Activated naive CD4-positive, alpha-beta T cell treated with anti-CD3 and anti-CD28 coated beads, Interleukin-2, amount 50 U/mL, for 24 hours (primary cell): ENCODE results near the gene AKNA.
"Not testable (repeated sequence)": the region's sequence is repeated elsewhere in the genome, so short reads cannot be mapped to it uniquely, and the experiment has no call there.

ENCODE experiments used
- H3K27ac Mint-ChIP-seq: one replicate; pipeline ENCODE4 v1.8.0; 2021; ENCODE audit warnings: mild to moderate bottlenecking, mixed read lengths
- H3K27me3 Mint-ChIP-seq: one replicate; pipeline ENCODE4 v1.8.0; 2021; ENCODE audit warnings: mixed read lengths
- H3K36me3 Mint-ChIP-seq: one replicate; pipeline ENCODE4 v1.8.0; 2021; ENCODE audit warnings: mixed read lengths
- H3K4me1 Mint-ChIP-seq: one replicate; pipeline ENCODE4 v1.8.0; 2021; ENCODE audit warnings: mixed read lengths
- H3K4me3 Mint-ChIP-seq: one replicate; pipeline ENCODE4 v1.8.0; 2021; ENCODE audit warnings: mild to moderate bottlenecking, mixed read lengths
- H3K9me3 Mint-ChIP-seq: one replicate; pipeline ENCODE4 v1.8.0; 2021; ENCODE audit warnings: mixed read lengths

AKNA gene

GRCh38 chr9:114320710-114321109 lies 67.1 kb downstream of the AKNA start:
- H3K27me3 Mint-ChIP-seq, H3K4me3 Mint-ChIP-seq, H3K36me3 Mint-ChIP-seq, H3K27ac Mint-ChIP-seq, H3K9me3 Mint-ChIP-seq, H3K4me1 Mint-ChIP-seq: not testable (repeated sequence)

GRCh38 chr9:114319147-114319546 lies 68.6 kb downstream of the AKNA start:
- Mint-ChIP-seq H3K36me3 (no peaks in the 10 kb centered on the region), H3K27me3 (no peaks in the 10 kb centered on the region), H3K27ac (no peak overlapping the region), H3K9me3 (no peaks in the 10 kb centered on the region), H3K4me3 (no peak overlapping the region), H3K4me1 (no peaks in the 10 kb centered on the region)

GRCh38 chr9:114318416-114318815 lies 69.4 kb downstream of the AKNA start:
- Mint-ChIP-seq H3K27me3 (no peaks in the 10 kb centered on the region), H3K36me3 (no peaks in the 10 kb centered on the region), H3K27ac (no peak overlapping the region), H3K4me1 (no peaks in the 10 kb centered on the region), H3K9me3 (no peaks in the 10 kb centered on the region), H3K4me3 (no peak overlapping the region)

- Mint-ChIP-seq H3K27ac (no peak overlapping the region), H3K4me1 (no peaks in the 10 kb centered on the region), H3K27me3 (no peaks in the 10 kb centered on the region), H3K36me3 (no peaks in the 10 kb centered on the region), H3K9me3 (no peaks in the 10 kb centered on the region), H3K4me3 (no peak overlapping the region)
Observed at GRCh38 chr9:114317665-114318357, 70.0 kb downstream of the AKNA start.

- no peak overlapping the region for H3K4me3 Mint-ChIP-seq
- H3K36me3 Mint-ChIP-seq = no peaks in the 10 kb centered on the region
- no peaks in the 10 kb centered on the region for H3K9me3 Mint-ChIP-seq
- no peaks in the 10 kb centered on the region for H3K4me1 Mint-ChIP-seq
- H3K27ac Mint-ChIP-seq = no peak overlapping the region
- no peaks in the 10 kb centered on the region for H3K27me3 Mint-ChIP-seq
Observed at GRCh38 chr9:114316605-114317230, 71.1 kb downstream of the AKNA start.

GRCh38 chr9:114315723-114316363 lies 71.9 kb downstream of the AKNA start:
- no peak overlapping the region for H3K4me3 Mint-ChIP-seq
- no peaks in the 10 kb centered on the region for H3K36me3 Mint-ChIP-seq
- no peaks in the 10 kb centered on the region for H3K27me3 Mint-ChIP-seq
- no peak overlapping the region for H3K27ac Mint-ChIP-seq
- no peaks in the 10 kb centered on the region for H3K4me1 Mint-ChIP-seq
- H3K9me3 Mint-ChIP-seq = no peaks in the 10 kb centered on the region

DNA sequence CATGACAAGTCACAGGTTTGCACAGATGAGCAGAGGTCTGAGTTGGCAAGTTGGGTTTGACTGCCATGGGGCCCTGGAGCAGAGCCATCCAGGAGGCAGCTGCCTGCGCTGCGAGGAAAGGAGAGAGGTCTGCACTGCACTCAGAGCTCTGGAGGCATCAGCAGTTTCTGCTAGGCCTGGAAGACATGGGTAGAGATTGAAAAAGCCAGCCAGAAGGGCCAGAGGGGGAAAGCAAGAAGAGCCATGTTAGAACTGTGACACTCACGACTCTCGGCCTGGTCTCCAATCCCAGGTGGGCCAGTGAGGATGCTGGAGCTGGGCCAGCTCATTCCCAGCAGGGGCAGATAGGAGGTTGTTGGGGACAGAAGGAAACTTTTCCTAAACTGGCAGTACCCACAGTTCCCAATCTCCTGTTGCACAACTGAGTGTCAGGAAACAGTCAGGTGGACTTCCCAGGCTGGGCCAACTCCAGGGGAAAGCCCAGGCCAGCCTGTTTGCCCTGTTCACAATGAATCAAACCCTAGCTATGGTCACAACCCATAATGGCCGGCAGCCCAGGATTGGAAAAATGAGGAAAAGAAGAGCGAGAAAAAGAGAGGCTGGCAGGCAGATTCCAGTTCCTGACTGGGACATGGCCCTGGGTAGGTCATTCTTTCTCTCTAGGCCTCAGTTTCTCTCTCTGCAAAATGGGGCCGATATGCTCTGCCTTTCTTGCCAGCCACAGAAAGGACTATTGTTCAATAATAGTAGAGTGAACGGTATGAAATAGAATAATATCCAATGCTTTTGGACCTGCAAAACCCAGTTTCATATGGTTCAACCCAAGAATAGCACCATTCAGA lies 72.7 kb downstream of the AKNA start:
- Mint-ChIP-seq H3K27me3 (no peaks in the 10 kb centered on the region), H3K4me1 (no peaks in the 10 kb centered on the region), H3K36me3 (no peaks in the 10 kb centered on the region), H3K4me3 (no peak overlapping the region), H3K27ac (no peak overlapping the region), H3K9me3 (no peaks in the 10 kb centered on the region)

- Mint-ChIP-seq H3K4me3 (no peak overlapping the region), H3K4me1 (no peaks in the 10 kb centered on the region), H3K27ac (peak overlapping the region; percentile 13), H3K27me3 (no peaks in the 10 kb centered on the region), H3K9me3 (no peaks in the 10 kb centered on the region), H3K36me3 (no peaks in the 10 kb centered on the region)
Observed at GRCh38 chr9:114314256-114314867, 73.4 kb downstream of the AKNA start.

DNA sequence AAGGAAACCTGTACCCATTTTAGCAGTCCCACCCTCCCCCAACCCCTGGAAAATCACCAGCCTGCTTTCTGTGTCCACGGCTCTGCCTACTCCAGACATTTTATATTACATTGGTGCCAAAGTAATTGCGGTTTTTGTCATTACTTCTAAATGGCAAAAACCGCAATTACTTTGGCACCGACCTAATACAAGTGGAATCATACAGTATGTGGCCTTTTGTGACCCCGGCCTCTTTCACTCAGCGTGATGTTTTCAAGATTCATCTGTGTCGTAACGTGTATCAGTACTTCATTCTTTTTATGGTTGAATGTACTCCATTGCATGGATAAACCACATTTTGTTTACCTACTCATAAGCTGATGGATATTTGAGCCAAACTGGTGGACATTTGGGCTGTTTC lies 74.6 kb downstream of the AKNA start:
- H3K9me3 Mint-ChIP-seq = no peaks in the 10 kb centered on the region
- H3K36me3 Mint-ChIP-seq = no peaks in the 10 kb centered on the region
- H3K27me3 Mint-ChIP-seq = no peaks in the 10 kb centered on the region
- H3K27ac Mint-ChIP-seq = no peak overlapping the region
- H3K4me1 Mint-ChIP-seq = no peaks in the 10 kb centered on the region
- no peak overlapping the region for H3K4me3 Mint-ChIP-seq

DNA sequence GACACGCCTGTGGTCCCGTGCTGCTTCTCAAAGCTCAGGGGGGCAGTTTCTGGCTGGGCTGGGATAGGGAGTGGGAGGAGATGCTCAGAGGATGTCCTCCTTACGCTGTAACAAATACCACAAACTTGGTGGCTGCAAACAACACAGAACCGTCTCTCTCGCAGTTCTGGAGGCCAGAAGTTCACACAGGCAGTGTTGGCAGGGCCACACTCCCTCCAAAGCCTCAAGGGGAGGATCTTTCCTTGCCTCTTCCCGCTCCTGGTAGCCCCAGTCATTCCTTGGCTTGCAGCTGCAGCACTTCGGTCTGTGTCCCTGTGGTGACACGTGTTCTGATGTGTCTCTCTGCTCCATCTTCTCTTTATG lies 75.3 kb downstream of the AKNA start:
- no peaks in the 10 kb centered on the region for H3K36me3 Mint-ChIP-seq
- H3K9me3 Mint-ChIP-seq = no peaks in the 10 kb centered on the region
- H3K4me1 Mint-ChIP-seq = no peaks in the 10 kb centered on the region
- no peaks in the 10 kb centered on the region for H3K27me3 Mint-ChIP-seq
- no peak overlapping the region for H3K27ac Mint-ChIP-seq
- H3K4me3 Mint-ChIP-seq = no peak overlapping the region

DNA sequence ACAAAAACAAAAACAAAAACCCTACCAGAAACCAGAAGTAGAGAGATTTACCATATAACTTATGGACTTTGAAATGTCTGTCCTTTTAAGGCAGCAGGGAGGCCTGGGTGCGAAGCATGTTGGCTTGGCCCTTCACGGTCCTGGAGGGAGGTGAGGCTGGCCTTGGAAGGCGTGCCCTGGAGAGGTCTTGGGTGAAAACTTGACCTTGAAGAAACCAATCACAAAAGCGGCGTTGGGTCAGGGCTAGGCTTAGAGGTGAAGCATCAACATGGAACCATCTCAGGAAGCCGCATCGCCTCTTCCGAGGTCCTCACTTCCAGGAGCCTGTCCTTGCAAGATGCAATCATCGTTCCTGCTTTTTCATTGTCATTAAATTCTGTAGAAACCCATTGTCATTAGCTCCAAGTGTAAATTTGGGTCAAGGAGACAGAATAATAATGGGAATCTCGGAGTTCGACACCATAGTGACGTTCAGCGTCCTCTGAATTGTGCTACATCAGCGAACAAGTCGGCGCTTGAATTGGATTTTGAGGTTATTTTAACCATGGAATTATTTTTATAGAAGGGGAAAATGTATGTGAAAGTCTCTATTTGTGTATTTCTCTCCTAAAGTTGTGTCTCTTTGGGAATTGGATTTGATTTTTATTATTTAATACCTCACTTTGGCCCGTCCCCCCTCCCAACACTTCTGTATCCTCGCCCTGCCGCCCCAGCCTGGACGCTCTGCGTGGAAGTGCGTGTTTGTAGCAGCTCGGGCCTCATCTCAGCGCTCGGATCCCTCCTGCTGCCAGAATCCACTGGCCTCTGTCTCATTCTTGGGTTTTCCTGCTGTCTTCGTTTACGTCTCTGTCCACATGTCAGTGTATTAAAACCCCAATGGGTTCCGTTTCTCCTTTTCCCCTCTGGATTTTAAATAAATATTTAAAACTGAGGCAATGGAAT lies 75.9 kb downstream of the AKNA start:
- no peaks in the 10 kb centered on the region for H3K36me3 Mint-ChIP-seq
- no peaks in the 10 kb centered on the region for H3K27me3 Mint-ChIP-seq
- no peak overlapping the region for H3K4me3 Mint-ChIP-seq
- H3K27ac Mint-ChIP-seq = no peak overlapping the region
- no peaks in the 10 kb centered on the region for H3K9me3 Mint-ChIP-seq
- no peaks in the 10 kb centered on the region for H3K4me1 Mint-ChIP-seq

GRCh38 chr9:114310471-114311450 lies 77.0 kb downstream of the AKNA start:
- H3K27ac Mint-ChIP-seq = peak overlapping the region; percentile 51
- no peaks in the 10 kb centered on the region for H3K9me3 Mint-ChIP-seq
- H3K36me3 Mint-ChIP-seq = no peaks in the 10 kb centered on the region
- H3K4me3 Mint-ChIP-seq = no peak overlapping the region
- peaks cover under 1% of the 10 kb centered on the region for H3K4me1 Mint-ChIP-seq
- H3K27me3 Mint-ChIP-seq = no peaks in the 10 kb centered on the region

DNA sequence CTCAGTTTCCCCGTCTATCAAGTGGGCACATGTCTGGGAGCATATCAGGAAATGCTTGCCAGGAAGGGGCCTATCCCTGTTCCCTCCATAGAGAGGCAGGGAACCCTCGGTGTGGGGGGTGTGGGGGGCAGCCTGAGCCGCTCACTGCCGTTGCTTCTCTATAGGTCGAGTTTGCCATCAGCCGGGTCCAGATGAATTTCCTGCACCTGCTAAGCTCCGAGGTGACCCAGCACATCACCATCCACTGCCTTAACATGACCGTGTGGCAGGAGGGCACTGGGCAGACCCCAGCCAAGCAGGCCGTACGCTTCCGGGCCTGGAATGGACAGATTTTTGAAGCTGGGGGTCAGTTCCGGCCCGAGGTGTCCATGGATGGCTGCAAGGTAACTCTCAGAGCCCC lies 78.7 kb downstream of the AKNA start:
- H3K4me1 Mint-ChIP-seq = peaks cover 7% of the 10 kb centered on the region
- H3K27ac Mint-ChIP-seq = no peak overlapping the region
- no peaks in the 10 kb centered on the region for H3K9me3 Mint-ChIP-seq
- H3K4me3 Mint-ChIP-seq = no peak overlapping the region
- H3K27me3 Mint-ChIP-seq = no peaks in the 10 kb centered on the region
- H3K36me3 Mint-ChIP-seq = no peaks in the 10 kb centered on the region
